HepG2 (cell line): ENCODE measurements around the gene MFNG. TPM values are rescaled to one million over a fixed set of nuclear protein-coding genes. Genes with fewer than 3 reads are reported as not detected.

ENCODE experiments used
- ATF6 ChIP-seq: sonication (generic); formaldehyde crosslinking; conservative IDR thresholded peaks from 2 replicates; pipeline ENCODE4 v1.4.0; 2020; ENCODE audit warnings: missing genetic modification reagents
- ELF3 ChIP-seq: IDR thresholded peaks from 2 replicates; pipeline ENCODE4 v1.6.1; 2016; ENCODE audit warnings: missing genetic modification reagents, missing compliant biosample characterization
- FOXA3 ChIP-seq: IDR thresholded peaks from 2 replicates; pipeline ENCODE4 v1.6.1; 2016; ENCODE audit warnings: missing genetic modification reagents, missing compliant biosample characterization
- GABPA ChIP-seq, 2 experiments: IDR thresholded peaks; 2 replicates each; pipeline ENCODE4 v1.6.1; 2011 to 2016; ENCODE audit warnings: low read depth in 2 of 2, low read length in 1 of 2, missing biosample characterization in 1 of 2, missing genetic modification characterization in 1 of 2
- HNRNPL ChIP-seq: fragments of 200-400 bp; formaldehyde crosslinking; IDR thresholded peaks from 2 replicates; pipeline ENCODE4 v1.6.1; 2017; ENCODE audit warnings: mild to moderate bottlenecking, low read depth, low read length
- HOXD1 ChIP-seq: sonication (generic); formaldehyde crosslinking; IDR thresholded peaks from 2 replicates; pipeline ENCODE4 v1.5.0; 2020; ENCODE audit warnings: missing genetic modification reagents
- IRX3 ChIP-seq: sonication (generic); formaldehyde crosslinking; IDR thresholded peaks from 2 replicates; pipeline ENCODE4 v1.8.1; 2023; ENCODE audit warnings: mild to moderate bottlenecking, low read depth, missing genetic modification reagents, borderline replicate concordance
- JDP2 ChIP-seq: sonication (generic); formaldehyde crosslinking; IDR thresholded peaks from 2 replicates; pipeline ENCODE4 v1.8.1; 2022; ENCODE audit warnings: missing genetic modification reagents, borderline replicate concordance
- JUND ChIP-seq: sonication (generic); formaldehyde crosslinking; IDR thresholded peaks from 2 replicates; pipeline ENCODE4 v1.8.0; 2022; ENCODE audit warnings: mild to moderate bottlenecking, missing genetic modification reagents
- NONO ChIP-seq, 2 experiments: fragments of 450-650 bp in 1 of 2; sonication (generic) in 1 of 2; formaldehyde crosslinking in 1 of 2; IDR thresholded peaks in 1 of 2; conservative IDR thresholded peaks in 1 of 2; 2 replicates each; pipeline versions ENCODE4 v1.6.1 to v1.8.0; 2017 to 2022; ENCODE audit warnings: mild to moderate bottlenecking in 1 of 2, missing genetic modification reagents in 1 of 2, moderate library complexity in 1 of 2
- PAWR ChIP-seq: sonication (generic); formaldehyde crosslinking; IDR thresholded peaks from 2 replicates; pipeline ENCODE4 v1.4.0; 2020; ENCODE audit warnings: missing genetic modification reagents, mild to moderate bottlenecking, borderline replicate concordance
- POGK ChIP-seq: sonication (generic); formaldehyde crosslinking; conservative IDR thresholded peaks from 2 replicates; pipeline ENCODE4 v1.8.0; 2022; ENCODE audit warnings: mild to moderate bottlenecking, moderate library complexity, missing genetic modification reagents
- POLR2AphosphoS5 ChIP-seq: IDR thresholded peaks from 2 replicates; pipeline ENCODE4 v1.6.1; 2012; ENCODE audit warnings: low read depth, low read length
- SRSF1 ChIP-seq: fragments of 200-400 bp; formaldehyde crosslinking; optimal IDR thresholded peaks from 2 replicates; pipeline ENCODE3; 2017; ENCODE audit warnings: mild to moderate bottlenecking, low read depth, low read length, moderate library complexity
- TEAD3 ChIP-seq: optimal IDR thresholded peaks from 2 replicates; pipeline ENCODE3; 2016; ENCODE audit warnings: borderline replicate concordance
- ZBTB20 ChIP-seq: sonication (generic); formaldehyde crosslinking; IDR thresholded peaks from 2 replicates; pipeline ENCODE4 v1.8.1; 2023; ENCODE audit warnings: missing genetic modification reagents, low read depth, mild to moderate bottlenecking, borderline replicate concordance
- ZNF382 ChIP-seq: sonication (generic); formaldehyde crosslinking; IDR thresholded peaks from 2 replicates; pipeline ENCODE4 v1.5.0; 2020; ENCODE audit warnings: missing genetic modification reagents, mild to moderate bottlenecking, borderline replicate concordance
- ZNF619 ChIP-seq: sonication (generic); formaldehyde crosslinking; IDR thresholded peaks from 2 replicates; pipeline ENCODE4 v1.4.0; 2020; ENCODE audit warnings: mild to moderate bottlenecking, missing genetic modification reagents
- ZNF83 ChIP-seq: sonication (generic); formaldehyde crosslinking; IDR thresholded peaks from 2 replicates; pipeline ENCODE4 v1.4.0; 2020; ENCODE audit warnings: missing genetic modification reagents, mild to moderate bottlenecking, borderline replicate concordance
- ZSCAN31 ChIP-seq: sonication (generic); formaldehyde crosslinking; IDR thresholded peaks from 2 replicates; pipeline ENCODE4 v1.5.0; 2020; ENCODE audit warnings: low read depth, mild to moderate bottlenecking, missing genetic modification reagents
- polyA plus RNA-seq, 8 experiments: library from polyadenylated mRNA; depleted of rRNA in 3 of 8; stranded (reverse) in 7 of 8; unstranded in 1 of 8; fragments of >200 nt; fragmentation: Illumina TruSeq in 4 of 8; extraction: Trizol in 4 of 8; gene quantifications; 2 replicates each; pipeline versions ENCODE4 v1.2.1 to v1.2.3, GENCODE V29; 2011 to 2016; ENCODE audit warnings: low read depth in 4 of 8, missing spikeins in 1 of 8, mixed read lengths in 1 of 8; ENCODE audit not compliant: insufficient read depth in 1 of 8
- total RNA-seq, 5 experiments: library from RNA; depleted of rRNA; stranded (reverse); fragments of >200 nt; fragmentation: Illumina TruSeq; extraction: Trizol; gene quantifications; 2 replicates each; pipeline ENCODE4 v1.2.3, GENCODE V29; 2016; ENCODE audit warnings: low read depth in 1 of 5
- TF ChIP-seq, protein P1 (sequence below): sonication (generic); formaldehyde crosslinking; IDR thresholded peaks from 2 replicates; pipeline ENCODE4 v1.5.1; 2020; ENCODE audit warnings: mild to moderate bottlenecking, moderate library complexity, missing genetic modification reagents
- TF ChIP-seq, protein P2 (sequence below): sonication (generic); formaldehyde crosslinking; IDR thresholded peaks from 2 replicates; pipeline ENCODE4 v1.4.0; 2020; ENCODE audit warnings: low read depth, mild to moderate bottlenecking, missing genetic modification reagents

MFNG gene
- total and polyA plus RNA-seq, 2 of the 13 experiments (the other 11 are each of a cell fraction or from before 2014, with no cell fraction given): 1.0 to 11.7 TPM

DNA sequence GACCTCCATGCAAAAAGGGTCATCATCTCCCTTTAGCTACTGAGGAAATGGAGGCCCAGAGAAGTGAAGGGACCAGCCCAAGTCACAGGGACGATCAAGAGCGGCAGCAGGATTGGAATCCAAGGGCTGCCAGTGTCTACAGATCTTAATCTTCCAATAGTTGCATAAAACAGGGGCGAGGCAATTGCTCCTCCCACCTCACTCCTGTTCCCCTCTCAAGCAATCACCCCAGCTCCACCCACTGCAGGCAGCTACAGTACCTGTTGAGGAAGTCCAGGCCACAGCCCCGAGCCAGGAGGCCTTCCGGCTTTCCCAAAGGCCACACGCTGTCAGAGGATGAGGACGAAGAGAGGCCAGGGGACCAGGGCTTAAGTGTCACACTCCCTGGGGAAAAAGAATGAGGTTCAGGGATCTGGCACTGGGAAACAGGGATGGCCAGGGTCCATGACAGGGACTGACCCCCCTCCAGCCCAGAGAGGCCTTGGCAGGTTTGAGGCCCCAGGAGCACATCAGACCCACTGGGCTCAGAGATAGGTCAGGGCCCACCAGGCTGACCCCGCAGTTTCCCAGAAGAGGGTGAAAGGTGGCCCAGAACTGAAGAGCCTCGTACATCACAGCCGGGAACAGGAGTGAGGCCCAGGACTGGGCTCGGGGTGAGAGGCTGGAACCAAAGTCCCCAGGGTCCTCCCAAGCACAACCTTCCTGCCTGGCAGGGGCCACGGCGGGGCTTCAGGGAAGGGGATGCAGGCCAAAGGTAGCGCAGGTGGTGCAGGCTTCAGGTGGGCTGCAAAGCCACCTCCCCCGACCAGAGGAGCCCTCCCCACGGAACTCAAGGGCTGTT, 16.4 kb upstream of the MFNG start (continued):
- TF ChIP-seq, protein P1, sequence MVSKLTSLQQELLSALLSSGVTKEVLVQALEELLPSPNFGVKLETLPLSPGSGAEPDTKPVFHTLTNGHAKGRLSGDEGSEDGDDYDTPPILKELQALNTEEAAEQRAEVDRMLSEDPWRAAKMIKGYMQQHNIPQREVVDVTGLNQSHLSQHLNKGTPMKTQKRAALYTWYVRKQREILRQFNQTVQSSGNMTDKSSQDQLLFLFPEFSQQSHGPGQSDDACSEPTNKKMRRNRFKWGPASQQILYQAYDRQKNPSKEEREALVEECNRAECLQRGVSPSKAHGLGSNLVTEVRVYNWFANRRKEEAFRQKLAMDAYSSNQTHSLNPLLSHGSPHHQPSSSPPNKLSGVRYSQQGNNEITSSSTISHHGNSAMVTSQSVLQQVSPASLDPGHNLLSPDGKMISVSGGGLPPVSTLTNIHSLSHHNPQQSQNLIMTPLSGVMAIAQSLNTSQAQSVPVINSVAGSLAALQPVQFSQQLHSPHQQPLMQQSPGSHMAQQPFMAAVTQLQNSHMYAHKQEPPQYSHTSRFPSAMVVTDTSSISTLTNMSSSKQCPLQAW (CRISPR knock-in tag): no peak
- TF ChIP-seq IRX3 (CRISPR knock-in tag) (no peak; the same call in 1 of the 2 replicates), GABPA (IDR thresholded peaks at IDR 0.05; ENCODE audit: low read depth, low read length) (no peak; the same call in 1 of the 2 replicates), GABPA (CRISPR knock-in tag; IDR thresholded peaks at IDR 0.05; ENCODE audit: low read depth) (peak; percentile 71), ZBTB20 (CRISPR knock-in tag) (0 out of 2 replicates have a peak, but pooled peaks have one; percentile 21), POLR2AphosphoS5 (peak; percentile 43), JUND (CRISPR knock-in tag) (no peak), NONO (IDR thresholded peaks at IDR 0.05) (no peak), NONO (CRISPR knock-in tag; conservative IDR thresholded peaks at IDR 0.05) (no peak), SRSF1 (no peak), HOXD1 (peak; percentile 78), ELF3 (CRISPR knock-in tag) (peak; percentile 88), ZSCAN31 (CRISPR knock-in tag) (no peak), ZNF619 (CRISPR knock-in tag) (no peak), ZNF382 (no peak), JDP2 (CRISPR knock-in tag) (no peak), FOXA3 (CRISPR knock-in tag) (peak; percentile 6; the same call in 1 of the 2 replicates), ATF6 (CRISPR knock-in tag) (no peak), ZNF83 (CRISPR knock-in tag) (0 out of 2 replicates have a peak, but pooled peaks have one; percentile 14), PAWR (CRISPR knock-in tag) (no peak), TEAD3 (CRISPR knock-in tag) (no peak), HNRNPL (peak; percentile 87; the same call in 1 of the 2 replicates), POGK (CRISPR knock-in tag) (no peak)
- TF ChIP-seq, protein P2, sequence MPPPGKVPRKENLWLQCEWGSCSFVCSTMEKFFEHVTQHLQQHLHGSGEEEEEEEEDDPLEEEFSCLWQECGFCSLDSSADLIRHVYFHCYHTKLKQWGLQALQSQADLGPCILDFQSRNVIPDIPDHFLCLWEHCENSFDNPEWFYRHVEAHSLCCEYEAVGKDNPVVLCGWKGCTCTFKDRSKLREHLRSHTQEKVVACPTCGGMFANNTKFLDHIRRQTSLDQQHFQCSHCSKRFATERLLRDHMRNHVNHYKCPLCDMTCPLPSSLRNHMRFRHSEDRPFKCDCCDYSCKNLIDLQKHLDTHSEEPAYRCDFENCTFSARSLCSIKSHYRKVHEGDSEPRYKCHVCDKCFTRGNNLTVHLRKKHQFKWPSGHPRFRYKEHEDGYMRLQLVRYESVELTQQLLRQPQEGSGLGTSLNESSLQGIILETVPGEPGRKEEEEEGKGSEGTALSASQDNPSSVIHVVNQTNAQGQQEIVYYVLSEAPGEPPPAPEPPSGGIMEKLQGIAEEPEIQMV: no peak
